NCI-H345 (cell line): ENCODE measurements around the gene GNAI1.

ENCODE experiments used
- DNase-seq: peaks from one replicate; lab custom pipeline; 2025; lab: John Stamatoyannopoulos, UW

GNAI1 gene

DNA sequence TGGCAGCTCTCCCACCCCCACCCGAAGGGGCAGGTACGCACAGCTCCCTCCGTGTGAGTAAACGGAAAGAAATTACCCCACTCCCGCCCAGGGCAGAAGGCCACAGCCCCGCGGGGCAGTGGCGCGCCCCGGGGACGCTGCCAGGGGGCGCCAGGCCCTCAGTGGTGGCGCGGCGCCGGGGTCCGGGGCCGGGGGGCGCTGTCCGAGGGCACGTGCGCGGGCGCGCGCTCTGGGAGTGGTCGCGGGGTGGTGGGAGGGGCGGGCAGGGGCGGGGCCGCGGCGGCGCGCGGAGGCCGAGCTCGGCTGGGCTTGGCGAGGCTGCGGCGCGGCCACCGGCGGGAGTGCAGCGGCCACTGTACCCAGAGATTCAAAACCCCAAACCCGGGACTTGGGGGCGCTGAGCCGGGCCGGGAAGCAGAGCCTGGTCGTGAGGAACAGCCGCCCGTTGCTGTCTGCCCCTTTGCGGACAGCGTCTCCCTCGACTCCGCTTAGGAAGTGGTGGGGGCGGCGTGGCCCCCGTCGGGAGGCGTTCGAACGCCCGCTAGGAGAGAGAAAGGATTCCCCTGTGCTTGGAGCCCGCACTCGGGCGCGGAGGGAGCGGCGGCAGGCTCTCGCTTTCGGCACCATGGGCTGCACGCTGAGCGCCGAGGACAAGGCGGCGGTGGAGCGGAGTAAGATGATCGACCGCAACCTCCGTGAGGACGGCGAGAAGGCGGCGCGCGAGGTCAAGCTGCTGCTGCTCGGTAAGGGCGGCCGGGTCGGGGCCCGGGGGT is at the start of gene GNAI1:
TSS of gene GNAI1 (plus strand) at position 296 of the 773 bp plus-strand sequence. CDS start at position 626, 330 bp downstream.
- DNase-seq = peak; percentile 79

DNA sequence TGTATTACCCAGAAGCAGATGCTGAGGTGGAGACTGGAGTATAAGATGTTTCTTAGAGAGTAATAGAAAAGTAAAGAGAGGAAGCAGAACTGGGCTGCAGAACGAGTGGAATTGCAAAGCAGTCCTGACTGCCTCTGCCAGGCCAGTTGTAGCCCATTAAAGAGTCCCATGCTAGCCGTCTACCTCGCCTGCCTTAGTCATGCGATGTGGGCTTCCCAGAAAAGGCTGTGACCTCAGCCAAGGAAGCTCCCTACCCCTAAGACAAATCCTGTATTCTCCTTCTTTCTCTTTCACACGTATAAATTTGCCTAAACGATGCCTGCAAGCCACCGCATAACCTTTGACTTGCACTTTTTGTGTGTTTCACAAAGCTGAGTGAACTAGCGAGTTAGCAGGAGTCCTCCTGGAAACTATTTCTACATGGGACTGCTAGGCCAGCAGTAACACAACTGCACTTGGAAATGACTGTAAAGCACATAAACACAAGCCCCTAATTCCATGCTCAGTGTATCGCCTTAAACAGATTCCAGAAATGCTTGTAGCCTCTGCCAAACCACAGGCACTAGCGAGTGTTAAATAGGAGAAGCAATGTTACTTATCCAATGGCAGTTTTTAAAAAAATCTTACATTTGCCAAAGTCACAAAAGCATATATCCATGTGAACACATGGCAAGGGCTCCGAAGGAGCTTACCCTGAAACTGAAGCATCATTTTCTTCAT is 47.4 kb upstream of the GNAI1 start:
- no peak for DNase-seq

DNA sequence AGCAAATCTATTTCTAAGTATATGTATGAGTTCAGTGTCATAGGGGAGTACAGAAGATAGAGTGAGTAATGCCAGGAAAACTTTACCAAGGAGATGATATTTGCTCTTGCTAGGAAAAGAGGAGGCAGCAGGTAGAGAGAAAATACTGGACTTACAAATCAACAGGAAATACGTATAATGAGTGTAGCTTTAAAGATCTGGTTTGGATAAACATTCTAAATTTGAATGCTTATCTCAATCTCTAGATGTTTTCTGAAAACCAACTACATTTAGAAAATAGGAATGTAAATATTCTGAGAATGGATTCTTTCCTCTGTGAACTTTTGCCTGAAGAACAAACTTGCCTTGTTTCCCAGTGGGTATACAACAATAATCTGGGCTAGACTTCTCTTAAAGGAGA is 46.9 kb upstream of the GNAI1 start:
- no peak for DNase-seq

DNA sequence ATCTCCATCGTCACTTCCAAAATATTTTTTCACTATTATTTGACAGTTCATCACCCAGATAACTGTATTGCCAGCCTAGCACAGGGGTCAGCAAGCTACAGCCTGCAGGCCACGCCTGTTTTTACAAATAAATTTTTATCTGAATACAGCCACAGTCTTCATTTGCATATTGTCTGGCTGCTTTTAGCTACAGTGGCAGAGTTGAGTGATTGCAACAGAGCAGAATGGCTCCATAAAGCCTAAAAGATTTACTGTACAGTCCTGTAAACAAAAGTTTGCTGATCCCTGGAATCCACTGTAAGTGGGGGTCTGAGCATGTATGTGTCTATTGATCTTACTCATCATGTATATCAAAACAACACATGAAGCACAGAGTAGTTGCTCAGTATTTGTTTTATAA is 45.9 kb upstream of the GNAI1 start:
- DNase-seq = no peak

DNA sequence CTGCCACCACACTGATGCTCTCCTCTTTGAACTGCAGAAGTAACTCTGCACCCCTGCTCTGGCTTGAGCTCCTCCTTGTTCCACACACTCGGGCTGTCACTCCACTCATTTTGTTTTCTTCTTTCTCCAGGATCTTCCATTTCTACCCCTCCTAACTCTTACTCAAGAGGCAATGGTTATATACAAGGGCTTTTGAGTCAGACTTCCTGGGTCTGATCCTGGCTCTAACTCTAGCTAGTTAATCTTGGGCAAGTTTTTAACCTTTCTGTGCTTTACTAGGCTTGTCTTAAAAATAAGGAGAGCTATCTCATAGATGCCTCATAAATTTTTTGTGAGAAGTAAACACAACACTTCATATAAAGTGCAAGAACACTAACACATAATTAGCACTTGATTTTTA is 45.3 kb upstream of the GNAI1 start:
- no peak for DNase-seq

DNA sequence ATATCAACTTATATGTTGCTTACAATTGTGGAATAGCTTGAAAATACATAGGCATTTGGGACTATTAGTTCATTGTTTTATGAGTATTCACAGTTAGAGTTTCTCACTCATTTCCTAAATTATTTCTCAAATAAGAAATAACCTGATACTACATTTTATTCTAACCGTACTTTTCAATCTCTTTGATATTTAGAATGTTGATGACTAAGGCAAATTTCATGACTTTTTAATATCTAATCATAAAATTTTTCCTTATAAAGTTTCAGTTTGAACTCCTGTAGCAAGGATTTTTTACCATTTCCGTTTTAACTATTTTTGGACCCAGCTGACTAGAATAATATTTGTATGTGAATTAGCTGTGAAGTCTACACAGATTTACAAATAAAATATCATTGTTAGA is 41.3 kb upstream of the GNAI1 start:
- no peak for DNase-seq

DNA sequence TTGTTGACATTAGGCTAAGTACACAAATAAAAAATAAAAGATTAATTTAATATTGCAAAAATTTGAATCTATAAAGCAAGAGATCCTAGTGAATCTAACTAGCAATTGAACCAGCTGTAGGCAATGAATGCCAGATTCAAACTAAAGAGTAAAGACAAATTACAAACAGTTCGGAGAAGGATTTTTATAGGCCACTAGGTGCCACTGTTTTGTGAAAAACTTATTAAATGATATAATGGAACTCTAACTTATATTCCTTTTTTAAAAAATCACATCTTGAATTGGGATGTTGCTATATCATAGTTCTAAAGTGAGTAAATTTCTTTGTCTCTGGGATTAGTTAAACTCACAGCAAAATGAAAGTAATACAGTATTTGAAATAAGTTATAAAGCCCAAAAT is 39.1 kb upstream of the GNAI1 start:
- no peak for DNase-seq

DNA sequence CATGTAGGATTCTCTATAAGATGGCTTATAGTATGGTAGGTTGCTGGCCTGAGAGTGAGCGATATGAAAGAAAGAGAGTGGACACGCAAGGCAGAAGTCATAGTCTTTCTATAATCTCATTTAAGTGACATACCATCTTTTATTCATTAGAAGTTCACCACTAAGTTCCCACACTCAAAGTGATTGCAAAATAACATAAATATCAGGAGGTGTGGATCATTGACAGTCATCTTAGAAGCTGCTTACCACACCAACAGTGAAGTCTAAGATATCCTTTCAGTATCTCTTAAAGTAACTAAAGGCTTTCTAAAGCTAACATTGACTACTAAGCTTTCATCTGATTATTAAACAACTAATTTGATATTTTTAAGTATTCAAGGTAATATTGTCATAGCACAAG is 36.9 kb upstream of the GNAI1 start:
- no peak for DNase-seq

DNA sequence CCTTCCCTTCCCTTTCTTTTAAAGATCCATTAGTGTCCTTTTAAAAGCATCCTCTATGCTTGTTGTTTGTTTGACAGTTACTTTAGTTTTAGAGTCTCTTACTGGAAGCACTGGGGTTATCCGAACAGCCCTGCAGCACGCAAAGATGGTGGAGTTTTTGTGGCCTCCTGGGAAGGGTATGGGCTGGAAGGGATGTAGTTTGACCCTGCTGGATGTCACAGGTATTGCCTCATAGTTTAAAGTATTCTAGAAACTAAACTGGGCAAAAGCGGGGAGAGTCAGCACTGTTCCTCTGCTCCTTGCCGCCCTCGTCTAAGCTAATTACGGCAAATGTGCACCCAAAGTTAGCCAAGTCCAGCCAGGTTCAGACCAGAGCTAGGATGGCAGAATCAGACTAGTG is 35.8 kb upstream of the GNAI1 start:
- DNase-seq = no peak

DNA sequence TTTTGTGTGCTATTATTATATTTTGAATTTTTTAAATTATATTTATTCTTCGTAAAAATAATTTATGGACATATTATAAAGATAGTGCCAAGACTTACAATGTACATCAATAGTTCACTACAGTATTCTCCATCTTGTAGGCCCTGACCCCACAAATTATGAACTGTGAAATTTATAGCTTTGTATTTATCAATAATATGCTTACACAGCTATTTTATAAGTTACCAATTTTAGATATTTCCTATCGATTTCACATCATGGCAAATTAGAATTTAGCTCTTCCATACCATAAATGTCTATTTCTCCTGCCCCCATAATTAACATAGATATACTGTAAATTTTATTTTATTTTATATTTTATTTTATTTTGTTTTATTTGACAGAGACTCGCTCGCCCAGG is 34.4 kb upstream of the GNAI1 start:
- no peak for DNase-seq

DNA sequence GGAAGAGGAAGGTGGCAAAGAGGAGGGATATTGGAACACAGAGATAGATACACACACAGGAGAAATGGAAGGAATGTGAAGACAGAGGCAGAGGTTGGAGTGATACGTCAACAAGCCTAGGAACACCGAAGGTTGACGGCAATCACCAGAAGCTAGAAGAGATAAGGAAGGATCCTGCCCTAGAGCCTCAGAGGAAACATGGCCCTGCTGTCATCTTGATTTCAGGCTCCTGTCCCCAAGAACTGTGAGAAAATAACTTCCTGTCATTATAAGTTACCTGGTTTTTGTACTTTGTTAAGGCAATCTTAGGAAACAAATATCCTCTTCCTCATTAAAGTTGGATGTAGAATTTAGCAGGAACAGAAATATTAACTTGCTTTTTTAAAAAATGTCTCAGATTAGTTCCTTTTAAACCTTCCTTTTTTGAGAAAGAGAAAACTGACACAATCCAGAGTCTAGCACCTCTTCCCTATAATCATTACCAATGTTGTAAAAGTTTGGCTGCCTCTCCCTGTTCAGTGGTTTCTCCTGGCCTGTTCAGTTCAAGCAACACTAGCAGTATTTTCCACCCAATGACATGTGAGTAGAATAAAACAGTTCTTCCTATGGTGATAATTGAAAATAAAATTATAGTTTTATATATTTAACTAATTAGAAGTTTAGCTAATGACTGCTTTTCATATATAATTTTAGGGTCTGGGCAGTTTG is 28.8 kb upstream of the GNAI1 start:
- DNase-seq = no peak

DNA sequence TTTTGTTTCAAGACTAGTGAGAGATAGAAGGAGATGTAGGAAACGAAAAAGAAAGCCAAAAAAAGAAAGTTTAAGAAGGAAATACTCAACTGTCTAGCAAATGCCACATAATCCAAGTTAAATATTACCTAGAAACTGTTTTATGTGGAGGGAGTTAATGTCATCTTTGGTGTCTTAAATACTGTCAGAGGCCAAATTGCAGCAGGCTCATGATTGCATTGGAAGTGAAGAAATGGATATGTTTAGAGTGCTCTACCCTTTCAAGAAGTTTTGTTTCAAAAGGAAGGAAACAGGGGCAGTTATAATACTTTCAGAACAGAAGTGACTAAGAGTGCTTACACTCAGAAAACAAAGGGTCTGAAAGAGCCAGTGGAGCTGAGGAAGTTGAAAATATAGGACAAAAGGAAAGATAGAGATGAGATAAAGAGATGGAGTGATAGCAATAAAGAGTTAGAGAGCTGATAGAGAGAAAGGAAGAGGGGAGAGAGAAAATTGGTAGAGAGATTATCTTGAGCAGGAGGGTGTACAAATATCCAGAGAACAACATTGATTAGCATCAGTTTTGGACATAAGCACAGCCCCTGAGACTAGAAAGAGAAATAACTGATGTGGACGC is 28.0 kb upstream of the GNAI1 start:
- no peak for DNase-seq

DNA sequence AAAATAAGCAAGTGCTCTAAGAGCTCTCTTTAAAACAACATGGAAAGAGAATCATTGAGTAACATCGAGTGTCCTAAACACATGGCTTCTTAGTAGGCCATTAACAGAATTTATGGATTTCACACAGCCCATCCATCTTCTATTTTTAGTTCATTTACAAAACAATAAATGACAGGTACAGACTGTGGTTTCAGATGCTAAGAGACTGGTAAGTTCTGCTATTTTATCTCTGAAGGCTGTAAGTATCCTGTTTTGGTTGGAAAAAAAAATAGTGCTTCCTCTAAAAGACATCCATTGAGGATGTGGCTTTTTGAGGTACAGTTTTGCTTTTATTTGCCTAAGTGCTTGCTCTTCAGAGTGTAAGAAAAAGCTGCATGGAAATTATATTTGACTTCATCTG is 27.4 kb upstream of the GNAI1 start:
- no peak for DNase-seq

DNA sequence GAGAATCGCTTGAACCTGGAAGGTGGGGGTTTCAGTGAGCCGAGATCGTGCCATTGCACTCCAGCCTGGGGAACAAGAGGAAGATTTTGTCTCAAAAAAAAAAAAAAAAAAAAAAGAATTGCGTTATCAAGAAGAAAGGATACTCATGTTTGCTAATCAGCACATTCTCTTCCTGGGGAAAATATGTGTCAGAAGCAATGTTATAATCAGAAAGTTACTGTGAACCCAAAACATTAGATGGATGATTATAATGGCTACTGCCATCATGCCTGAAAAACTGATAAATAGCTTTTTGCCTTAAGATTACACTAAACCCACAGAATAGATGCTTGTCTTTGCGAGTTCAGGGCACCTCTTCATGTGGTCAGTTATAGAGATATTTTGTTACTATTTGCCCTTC is 24.3 kb upstream of the GNAI1 start:
- DNase-seq = no peak

DNA sequence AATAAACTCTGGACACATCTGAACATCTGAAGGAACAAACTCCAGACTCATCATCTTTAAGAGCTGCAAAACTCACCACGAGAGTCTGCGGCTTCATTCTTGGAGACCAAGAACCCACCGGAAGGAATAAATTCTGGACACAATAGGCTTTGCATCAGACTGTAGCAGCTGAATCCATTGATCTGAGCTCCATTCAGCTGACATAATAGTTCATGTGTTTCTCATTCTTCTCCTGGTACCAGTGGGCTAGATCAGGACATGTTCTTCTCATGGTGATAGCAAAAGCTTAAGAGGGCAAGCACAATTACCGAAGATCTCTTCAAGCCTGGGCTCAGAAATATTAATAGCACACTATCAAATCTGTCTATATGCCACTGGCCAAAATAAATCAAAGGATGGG is 20.5 kb upstream of the GNAI1 start:
- no peak for DNase-seq

DNA sequence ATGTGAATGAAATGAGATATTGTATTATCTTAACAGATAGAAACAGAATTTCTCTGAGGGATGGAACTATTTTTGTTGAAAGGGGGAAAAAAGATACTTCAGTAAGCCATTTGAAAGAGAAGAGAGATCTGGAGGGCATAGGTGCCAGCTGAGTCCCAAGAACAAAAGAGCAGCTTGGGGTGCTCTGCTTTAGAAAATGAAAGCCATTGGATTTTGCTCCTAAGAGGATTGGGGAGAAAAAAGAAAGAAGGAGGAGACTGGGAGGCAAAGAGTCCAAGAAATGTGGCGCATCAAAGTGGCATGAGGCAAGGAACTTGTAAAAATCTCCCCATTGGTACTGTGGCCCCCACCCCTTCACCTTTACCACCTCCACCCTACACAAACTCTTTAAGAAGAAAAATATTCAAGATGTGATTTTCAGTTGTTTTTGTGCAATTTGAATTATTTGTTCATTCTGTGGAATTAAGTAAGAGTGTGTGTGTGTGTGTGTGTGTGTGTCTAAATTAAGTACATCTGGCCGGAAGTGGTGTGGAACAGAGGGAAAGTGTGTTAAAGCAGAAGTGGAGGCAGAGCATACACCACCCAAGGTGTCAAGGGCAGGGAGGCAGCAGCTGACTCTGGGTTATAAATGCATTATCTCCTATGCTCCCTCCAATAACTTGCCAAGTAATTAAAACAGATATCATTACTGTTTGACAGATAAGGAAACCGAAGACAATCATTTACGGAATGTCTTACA is 9.9 kb upstream of the GNAI1 start:
- DNase-seq = no peak

DNA sequence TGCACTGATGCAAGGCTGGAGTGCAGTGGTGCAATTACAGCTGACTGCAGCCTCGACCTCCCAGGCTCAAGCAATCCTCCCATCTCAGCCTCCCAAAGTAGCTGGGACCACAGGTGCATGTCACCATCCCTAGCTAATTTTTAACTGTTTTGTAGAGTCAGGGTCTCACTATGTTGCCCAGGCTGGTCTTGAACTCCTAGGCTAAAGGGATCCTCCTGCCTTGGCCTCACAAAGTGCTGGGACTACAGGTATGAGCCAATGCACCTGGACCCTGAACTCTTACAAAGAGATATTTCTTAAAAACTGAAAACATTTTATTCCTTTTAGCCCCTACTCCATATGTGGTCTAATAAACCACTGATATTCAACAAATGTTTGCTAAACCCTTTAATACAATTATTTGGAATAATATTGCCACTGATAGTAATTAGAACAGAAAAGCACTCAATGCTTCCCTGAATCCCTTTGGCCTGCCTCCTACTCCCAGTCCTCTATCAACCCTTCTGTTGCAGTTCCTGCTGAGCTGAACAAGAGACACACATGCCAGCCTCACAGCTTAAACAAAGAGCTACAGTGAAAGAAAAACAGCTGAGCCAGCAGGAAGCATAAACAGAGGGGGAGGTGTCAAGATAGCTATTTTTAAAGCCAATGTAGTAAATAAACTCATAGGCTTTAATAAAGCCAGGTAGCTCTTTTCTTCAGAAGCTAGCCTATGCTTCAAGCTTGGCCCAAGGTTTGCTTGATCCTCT is 7.0 kb upstream of the GNAI1 start:
- peak; percentile 88 for DNase-seq

DNA sequence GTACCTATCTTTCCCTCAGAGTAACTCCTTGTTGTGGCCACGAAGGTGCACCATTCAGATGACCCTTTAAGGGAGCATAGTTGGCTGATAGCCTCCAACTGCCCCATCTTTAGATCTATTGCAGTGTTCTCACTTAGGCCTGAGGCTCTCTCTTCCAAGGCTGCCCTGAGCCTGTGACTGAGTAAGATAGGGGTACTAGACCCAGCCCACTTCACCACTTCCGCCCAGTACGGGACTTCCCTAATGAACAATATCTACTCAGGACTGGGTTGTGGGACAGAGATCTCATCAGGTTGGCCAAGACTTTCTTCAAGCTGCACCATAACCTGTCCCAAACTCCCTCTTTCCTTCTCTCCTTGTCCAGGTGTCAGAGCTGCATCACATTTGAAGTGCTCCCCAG is 5.7 kb upstream of the GNAI1 start:
- no peak for DNase-seq

DNA sequence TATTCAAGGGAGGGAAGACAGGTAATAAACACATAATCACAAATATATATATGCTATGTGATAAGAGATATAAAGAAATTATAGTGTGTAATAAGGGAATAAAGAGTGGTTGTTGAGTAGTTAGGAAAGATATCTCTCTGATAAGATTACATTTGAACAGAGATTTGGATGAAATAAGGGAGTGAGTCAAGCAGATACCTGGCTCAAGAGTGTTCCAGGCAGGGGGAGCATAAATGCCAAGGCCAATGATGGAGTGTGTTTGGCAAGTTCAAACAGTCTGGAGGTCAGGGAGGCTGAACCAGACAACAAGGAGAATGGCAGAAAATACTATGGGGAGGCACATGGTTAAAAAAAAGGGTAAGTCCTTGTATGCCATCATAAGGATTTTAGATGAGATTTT is 4.8 kb upstream of the GNAI1 start:
- DNase-seq = no peak

DNA sequence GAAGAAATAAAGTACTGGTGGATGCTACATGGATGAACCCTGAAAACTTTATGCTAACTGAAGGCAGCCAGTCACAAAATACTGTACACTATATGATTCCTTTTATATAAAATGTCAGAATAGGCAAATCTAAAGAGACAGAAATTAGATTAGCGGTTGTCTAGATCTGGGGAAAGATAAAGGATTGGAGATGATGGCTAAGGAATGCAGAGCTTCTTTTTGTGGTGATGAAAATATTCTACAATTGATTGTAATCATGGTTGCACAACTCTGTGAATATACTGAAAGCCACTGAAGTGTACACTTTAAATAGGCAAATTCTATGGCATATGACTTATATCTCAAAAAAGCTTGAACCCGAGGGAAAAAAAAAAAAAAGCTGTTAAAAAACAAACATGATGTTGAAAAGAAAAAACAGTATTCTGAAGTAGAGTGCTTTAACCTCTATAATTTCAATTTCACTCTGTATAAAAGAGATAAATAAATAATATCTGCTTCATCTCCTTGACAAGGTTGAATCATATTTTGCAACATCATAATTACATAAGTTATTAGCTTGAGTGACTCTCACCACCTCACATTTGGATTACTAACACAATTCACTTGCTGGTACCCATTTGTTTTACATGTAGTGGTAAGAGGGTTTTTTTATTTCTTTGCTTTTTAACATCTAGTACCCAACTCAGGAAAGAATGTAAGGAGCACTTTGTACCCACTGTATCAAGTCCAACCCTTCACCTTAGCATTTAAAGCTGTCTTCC is 2.8 kb upstream of the GNAI1 start:
- DNase-seq = no peak
